ENCODE data around the gene PUM1.

DNA sequence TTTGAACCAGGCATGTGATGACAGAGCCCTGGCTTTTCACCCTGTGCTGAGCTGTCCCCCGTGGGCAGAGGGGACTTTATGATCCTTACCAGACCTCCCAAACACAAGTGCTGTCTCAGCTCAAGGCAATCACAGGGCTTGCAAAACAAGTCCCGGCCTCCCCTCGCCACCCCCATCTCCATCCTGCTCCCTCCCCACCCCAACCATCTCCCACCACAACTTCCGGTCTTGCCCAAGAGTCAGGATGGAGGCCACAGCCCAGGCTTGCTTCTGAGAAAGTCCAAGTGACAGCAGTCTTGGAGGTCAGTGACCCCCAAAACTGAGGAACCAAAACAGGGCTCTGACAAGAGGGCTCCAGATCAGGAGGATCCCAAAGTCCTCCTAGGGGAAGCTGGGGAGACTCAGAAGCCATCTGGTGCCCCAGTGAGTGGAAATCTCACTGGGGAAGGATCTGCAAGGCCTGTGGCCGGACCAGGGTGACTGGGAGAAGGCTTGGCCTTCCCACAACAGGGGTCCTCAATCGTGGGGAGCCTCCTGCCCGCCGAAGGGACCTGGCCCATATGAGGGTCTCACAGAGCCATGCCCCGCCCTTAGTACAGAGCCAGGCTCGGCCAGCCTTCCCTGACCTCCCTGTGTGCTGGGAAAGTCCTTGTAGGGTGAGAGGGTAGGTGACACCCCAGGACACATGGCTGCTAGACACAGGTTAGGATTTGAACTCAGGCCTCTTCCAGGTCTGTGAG lies 152.4 kb downstream of the PUM1 start:
- TF ChIP-seq, protein P1, sequence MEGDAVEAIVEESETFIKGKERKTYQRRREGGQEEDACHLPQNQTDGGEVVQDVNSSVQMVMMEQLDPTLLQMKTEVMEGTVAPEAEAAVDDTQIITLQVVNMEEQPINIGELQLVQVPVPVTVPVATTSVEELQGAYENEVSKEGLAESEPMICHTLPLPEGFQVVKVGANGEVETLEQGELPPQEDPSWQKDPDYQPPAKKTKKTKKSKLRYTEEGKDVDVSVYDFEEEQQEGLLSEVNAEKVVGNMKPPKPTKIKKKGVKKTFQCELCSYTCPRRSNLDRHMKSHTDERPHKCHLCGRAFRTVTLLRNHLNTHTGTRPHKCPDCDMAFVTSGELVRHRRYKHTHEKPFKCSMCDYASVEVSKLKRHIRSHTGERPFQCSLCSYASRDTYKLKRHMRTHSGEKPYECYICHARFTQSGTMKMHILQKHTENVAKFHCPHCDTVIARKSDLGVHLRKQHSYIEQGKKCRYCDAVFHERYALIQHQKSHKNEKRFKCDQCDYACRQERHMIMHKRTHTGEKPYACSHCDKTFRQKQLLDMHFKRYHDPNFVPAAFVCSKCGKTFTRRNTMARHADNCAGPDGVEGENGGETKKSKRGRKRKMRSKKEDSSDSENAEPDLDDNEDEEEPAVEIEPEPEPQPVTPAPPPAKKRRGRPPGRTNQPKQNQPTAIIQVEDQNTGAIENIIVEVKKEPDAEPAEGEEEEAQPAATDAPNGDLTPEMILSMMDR (IDR thresholded peaks at IDR 0.05), result no peak
- TF ChIP-seq POLR2A (IDR thresholded peaks at IDR 0.05), result no peak

All from lower leg skin (tissue), 3 donors.